GM12865 (cell line): Measurements from ENCODE around the gene HGS.

ENCODE experiments used
- DNase-seq: peaks from one replicate; pipeline ENCODE4 v3.0.0; 2010; ENCODE audit warnings: low read depth
- H3K4me3 ChIP-seq: 2 replicates; pipeline ENCODE4 v1.5.1; 2011; ENCODE audit warnings: mild to moderate bottlenecking, low read depth, low read length, control low read depth
- TF ChIP-seq, protein P1 (sequence below): IDR thresholded peaks from 2 replicates; pipeline ENCODE4 v1.5.1; 2011; ENCODE audit warnings: low read length, control low read depth, low read depth, inconsistent platforms; ENCODE audit not compliant: insufficient read depth; ENCODE audit errors: missing control alignments

Gene HGS

GRCh38 chr17:81741049-81741593 is 57.3 kb downstream of the HGS start:
- TF ChIP-seq, protein P1, sequence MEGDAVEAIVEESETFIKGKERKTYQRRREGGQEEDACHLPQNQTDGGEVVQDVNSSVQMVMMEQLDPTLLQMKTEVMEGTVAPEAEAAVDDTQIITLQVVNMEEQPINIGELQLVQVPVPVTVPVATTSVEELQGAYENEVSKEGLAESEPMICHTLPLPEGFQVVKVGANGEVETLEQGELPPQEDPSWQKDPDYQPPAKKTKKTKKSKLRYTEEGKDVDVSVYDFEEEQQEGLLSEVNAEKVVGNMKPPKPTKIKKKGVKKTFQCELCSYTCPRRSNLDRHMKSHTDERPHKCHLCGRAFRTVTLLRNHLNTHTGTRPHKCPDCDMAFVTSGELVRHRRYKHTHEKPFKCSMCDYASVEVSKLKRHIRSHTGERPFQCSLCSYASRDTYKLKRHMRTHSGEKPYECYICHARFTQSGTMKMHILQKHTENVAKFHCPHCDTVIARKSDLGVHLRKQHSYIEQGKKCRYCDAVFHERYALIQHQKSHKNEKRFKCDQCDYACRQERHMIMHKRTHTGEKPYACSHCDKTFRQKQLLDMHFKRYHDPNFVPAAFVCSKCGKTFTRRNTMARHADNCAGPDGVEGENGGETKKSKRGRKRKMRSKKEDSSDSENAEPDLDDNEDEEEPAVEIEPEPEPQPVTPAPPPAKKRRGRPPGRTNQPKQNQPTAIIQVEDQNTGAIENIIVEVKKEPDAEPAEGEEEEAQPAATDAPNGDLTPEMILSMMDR = no peak
- no peak overlapping the region for H3K4me3 ChIP-seq
- DNase-seq = no peak

DNA sequence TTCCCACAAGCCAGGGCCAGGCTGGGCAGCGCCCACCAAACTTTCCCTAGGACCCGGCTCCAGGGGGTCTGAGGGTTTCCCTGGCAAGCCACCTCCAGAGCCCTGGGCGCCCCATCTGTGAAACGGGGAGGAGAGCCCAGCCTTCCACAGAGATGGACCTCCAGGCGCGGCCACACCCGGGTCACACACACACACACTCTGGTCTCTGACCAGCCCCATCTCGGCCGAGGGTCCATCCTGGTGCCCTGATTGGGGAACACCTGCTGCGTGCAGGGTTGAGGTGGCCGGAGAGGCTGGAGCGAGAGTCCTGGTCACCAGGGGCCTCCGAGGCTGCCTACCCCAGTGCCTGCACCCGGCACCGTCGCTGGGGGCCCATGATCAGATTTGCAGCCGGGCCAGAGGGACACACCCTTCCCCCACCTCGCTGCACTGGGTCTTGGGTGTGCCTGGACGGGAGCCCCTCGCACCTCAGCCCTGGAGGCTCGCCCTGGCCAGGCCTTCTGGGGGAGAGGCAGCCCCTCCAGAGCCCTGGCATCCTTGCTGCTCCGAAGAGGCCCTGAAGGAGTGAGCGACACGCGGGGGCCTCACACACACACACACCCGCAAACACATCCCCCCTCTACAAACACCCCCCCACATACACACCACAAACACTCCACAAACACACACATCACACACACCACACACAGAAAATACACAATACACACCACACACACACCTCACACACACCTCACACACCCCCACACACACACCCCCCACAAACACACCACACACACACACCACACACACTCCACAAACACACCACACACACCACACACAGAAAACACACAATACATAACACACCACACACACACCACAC is 58.0 kb downstream of the HGS start:
- no peak for DNase-seq
- TF ChIP-seq, protein P1 = no peak

More for the DNA sequence above, 58.0 kb downstream of the HGS start:
- H3K4me3 ChIP-seq = no peak overlapping the region
